ENCODE results near the gene KCNMA1. TPM values are rescaled to one million over a fixed set of nuclear protein-coding genes. Genes with fewer than 3 reads are reported as not detected.

The KCNMA1 gene
- total RNA-seq, 1 donor from 2014 or later = not detected

DNA sequence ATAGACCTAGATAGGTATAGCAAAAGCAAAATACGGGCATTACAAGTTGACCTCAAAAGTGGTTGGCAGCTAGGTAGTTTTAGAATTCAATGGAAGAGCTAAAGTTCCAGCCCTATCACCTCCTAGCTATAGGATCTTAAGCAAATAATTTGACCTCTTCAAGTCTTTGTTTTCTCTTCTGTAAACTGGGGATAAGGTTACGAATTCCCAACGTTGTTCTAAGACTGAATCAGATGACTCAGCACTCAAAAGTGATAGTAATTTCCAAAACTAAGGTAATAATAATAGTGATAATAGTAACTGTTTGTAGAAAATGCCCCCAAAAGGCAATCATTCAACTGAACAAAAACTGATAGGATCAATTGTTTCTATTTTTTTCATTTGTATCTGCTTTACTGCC lies 445.2 kb downstream of the KCNMA1 start:
- DNase-seq (ENCODE audit: low read depth in 2 of 2) = no peak

DNA sequence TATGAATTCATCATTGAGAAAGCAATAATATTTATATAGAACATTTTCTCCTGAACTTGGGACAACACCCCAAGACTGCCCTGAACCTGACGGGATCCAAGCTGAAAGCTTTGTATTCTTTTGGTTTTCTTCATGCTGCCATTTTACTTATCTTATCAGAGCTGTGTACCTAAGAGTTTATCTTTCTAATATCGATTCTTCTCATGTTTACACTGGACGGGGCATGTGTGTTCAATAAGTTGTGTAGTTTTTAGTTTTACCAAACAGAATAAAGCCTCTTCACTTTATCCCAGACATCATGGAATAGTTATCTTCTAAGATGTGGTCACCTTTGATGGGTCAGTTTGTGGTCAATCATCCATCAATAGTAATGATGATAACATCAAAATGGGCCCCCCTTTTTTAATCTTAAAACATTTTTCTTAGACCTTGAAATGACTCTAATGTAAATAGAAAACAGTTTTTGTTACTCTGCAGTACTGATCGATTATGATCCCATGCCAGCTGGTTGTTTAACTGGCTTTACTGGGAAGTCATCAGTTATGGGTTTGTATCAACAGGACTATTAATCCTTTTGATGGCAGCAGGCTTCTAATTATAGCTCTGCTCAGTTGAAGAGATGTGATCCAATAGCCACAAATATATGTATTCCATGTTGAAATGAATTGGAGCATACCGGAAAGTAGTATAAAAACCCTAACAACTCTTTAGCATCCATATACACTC lies 446.1 kb downstream of the KCNMA1 start:
- no peak for DNase-seq (ENCODE audit: low read depth in 2 of 2)

DNA sequence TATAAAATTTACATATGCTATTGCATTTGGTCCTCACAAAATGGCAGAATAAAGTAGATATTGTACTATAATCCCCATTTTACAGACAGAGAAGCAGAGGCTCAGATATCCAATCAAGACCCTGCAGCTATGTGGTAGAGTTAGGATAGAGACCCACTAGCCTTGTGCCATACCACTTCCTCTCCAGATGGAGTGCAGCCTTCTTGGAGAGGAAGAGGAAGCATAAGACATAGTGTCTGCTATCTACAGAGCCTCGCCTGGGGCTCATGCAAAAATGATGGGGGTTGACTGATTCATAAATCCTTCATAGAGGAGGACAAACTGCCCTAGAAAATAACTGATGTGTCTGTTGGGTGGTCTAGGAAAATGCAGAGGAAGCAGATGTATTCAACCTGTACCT lies 447.3 kb downstream of the KCNMA1 start:
- DNase-seq (ENCODE audit: low read depth in 2 of 2) = no peak

DNA sequence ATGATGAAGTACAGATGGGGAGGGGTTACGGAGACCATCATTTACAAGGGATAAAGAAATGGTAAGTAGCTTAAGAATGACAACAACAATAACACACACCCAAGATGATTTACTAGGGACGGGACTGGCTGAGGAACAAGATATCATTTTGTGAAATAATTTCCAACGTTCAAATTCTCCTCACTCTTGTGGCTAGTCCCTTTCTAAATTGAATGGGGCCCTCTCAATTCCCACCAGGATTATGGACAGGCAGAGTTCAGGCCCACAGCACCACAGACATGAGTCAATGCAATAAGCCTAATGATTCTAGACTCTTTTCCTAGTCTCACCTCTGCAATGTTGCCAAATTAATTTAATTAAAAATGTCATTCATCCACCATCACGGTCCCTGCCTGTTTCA lies 448.1 kb downstream of the KCNMA1 start:
- no peak for DNase-seq (ENCODE audit: low read depth in 2 of 2)

DNA sequence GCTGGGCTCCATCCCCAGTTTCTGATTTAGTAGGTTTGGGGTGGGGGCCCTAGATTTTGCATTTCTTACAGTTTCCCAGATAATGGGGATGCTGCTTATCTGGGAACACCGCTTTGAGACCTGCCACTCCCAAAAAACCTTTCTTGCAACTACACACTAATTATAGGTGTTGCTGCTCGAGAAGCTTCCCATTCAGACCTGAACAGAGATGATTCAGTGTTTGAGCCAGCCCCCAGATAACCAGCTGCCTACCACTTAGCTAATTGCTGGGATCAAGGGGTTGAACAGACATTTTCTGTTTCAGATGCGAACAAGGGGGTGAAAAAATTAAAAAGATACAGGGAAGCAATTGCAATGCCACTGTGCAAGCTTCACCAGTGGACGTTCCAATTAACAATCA lies 448.5 kb downstream of the KCNMA1 start:
- DNase-seq (ENCODE audit: low read depth in 2 of 2) = no peak

DNA sequence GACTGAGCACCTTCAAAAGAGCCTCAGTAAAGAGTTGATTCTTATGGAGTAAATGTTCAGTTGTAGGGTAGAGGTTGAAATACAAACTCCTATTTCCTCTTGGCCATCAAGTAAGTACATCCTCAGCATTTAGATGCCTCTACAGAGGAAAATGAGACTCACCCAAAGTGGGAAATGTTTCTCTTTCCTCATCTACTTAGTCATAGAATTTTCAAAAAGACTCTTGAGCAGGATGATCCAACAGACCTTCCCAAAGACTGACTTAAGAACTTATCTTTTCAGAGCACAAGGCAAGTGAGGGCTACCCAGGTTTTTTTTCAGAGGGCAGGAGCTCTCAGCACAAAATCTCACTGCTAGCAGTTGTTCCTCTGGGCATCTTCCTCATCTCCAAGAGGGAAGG lies 449.1 kb downstream of the KCNMA1 start:
- DNase-seq (ENCODE audit: low read depth in 2 of 2) = peak in 1 of 2 donors; percentile 47

DNA sequence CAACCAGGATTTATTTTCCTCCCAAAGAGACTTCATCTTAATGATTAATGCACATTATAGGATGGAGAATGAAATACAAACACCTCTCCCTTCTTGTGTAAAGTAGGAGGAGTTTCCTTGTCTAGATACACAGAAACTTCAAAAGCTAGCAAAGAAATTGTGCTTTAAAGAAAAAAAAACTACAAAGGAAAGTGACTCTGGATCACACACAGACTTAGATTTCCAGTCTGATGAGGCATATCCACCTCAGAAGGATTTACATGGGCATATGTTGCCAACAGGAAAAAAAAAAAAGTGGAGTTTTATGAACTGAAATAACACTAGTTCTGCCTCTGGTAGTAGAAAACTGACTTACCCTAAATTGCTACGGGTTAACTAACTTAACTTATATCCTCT lies 449.6 kb downstream of the KCNMA1 start:
- DNase-seq (ENCODE audit: low read depth in 2 of 2) = peak in 1 of 2 donors; percentile 54

DNA sequence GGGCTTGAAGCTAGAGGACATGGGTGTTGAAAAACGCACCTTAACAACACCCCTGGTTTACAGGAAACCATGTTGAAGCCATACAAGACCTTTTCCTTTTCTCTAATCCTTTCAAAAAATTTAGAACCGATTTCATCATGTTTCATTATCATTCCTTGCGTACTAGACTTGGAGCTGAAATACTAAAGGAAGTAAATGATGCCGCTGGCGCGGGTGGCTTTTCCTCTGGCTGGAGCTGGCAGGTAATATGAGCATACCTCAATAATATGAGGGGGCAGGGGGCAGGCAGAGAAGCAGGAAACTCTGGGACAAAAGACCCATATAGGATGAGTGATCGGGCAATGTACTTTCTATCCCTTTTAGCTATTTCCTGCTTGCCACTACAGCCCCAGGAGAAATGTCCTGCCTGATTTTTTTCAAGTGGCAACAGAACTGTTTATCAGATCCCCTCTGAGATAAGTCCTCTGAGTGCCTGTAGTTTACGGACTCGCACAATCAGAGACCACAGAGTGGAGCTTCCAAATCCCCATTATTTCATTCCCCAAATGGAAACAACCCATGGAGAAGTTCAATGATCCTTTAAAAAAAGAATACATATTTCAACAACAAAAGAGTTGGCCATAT lies 450.1 kb downstream of the KCNMA1 start:
- peak; percentile 7 to 55 for DNase-seq (ENCODE audit: low read depth in 2 of 2)

DNA sequence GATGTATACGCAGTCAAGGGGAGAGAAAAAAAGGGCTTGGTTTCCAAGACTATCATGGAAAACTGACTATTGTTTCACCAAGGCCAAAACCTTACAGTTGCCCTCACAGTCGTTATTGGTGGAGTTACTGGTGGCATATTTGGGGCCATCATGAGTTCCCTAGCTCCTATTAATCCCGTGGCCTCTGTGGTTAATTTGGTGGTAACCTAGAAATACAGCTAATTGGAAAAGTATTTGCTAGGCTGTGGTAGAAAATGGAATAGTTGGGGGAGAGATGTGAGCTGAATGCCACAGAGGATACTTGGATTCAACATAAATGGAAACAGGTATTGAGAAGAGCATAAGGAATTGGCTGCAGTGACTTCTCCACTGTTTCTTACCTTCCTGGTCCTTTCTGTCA lies 450.7 kb downstream of the KCNMA1 start:
- no peak for DNase-seq (ENCODE audit: low read depth in 2 of 2)

DNA sequence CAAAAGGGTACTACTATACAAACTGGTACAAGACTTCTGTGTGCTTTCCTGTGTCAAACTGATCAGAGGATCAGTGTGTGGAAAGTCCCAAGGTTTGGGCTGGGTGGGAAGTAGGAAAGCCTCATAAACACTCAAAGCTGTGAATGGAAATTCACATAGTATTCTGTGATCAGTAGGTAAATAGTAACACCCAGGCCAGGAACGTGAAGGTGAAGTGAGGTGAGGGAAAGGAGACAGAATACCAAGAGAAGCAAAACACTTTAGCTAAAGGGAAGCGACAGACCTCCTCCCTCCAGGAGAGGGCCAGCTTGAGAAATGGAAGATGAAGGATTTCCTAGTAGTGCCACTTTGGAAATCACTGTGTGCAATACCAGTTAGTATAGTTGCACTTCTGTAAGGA lies 451.9 kb downstream of the KCNMA1 start:
- no peak for DNase-seq (ENCODE audit: low read depth in 2 of 2)

DNA sequence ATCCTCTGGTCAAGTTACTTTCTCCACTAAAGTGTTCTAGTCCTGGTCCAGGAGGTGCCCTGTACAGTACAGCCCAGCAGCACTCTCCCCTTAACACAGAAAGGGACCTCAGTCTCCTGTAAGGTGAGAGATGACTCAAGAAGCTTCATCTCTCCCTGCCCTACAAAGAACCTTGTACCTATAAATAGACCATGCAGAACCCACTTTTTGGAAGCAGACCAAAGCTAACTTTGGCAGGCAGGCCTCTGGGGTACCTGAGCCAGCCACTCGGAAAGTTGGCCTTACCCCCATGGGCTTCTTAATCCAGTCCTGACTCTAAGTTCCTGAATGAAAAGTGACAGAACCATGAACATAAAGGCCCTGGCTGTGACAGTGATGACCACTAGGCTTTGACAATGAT lies 454.8 kb downstream of the KCNMA1 start:
- DNase-seq (ENCODE audit: low read depth in 2 of 2) = no peak

DNA sequence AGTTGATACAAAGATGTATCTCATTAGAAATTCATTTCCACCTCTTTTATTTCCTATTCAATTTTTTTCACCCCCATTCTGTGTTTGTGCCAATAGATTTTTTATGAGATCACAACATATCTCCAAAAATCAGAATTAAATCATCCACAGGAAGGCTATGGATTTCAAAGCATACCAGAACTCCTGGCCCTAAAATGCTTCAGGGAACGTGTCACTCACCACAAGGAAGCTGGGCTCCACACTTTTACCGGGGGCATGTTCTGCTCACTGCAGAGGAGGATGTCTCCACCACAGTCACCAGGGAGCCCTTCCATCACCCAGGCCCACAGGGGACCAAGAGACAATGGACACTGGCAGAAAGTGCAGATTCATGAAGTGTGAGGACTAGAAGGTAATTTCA lies 456.8 kb downstream of the KCNMA1 start:
- DNase-seq (ENCODE audit: low read depth in 2 of 2) = no peak

DNA sequence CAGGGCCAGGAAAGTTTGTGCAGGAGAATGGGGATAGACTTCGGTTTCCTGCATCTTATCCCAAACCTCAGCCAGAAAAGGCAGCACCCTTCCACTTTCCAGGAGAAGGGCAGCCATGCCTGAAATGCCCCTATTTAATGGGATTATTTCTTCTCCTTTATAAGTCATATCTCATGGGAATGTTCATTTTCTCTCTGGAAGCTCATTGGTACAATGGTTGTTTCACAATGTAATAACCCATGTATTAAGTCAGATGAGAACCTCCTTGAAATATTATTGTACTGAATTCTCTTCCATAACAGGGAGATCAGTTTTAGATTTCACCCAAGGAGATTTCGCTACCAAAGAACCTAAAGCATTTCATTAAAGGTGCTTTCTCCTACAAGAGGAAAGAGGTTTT lies 457.5 kb downstream of the KCNMA1 start:
- no peak for DNase-seq (ENCODE audit: low read depth in 2 of 2)

DNA sequence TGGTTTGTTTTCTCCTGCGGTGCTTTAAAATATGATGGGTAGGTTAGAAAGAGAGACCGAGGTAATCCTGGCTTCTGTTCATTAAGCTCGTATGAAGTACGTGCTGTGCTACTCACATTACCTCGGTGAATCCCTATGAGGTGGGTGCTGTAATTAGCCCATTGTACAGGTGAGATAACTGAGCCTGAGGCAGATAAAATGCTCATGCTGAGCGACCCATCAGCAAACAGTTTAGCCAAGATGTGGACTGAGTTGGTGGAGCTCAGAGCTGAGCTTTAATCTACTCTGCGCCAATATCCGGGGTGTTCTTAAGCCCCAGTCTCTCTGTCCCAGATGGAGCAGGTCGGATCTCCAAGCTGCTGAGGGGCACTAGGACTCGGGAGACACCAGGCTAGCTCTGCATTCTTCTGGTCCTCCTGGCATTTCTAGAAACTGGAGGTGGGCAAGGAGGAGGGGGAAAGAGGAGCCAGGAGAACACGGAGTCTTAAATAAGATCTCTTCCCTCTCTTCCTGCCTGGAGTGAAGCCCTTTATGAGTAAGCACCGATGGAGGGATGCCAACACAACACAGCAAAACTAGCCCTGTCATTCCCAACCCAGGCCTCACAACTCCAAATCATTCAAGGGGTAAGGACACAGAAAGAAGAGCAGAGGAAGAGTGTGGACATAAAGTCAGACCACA lies 458.5 kb downstream of the KCNMA1 start:
- peak in 1 of 2 donors; percentile 87 for DNase-seq (ENCODE audit: low read depth in 2 of 2)

DNA sequence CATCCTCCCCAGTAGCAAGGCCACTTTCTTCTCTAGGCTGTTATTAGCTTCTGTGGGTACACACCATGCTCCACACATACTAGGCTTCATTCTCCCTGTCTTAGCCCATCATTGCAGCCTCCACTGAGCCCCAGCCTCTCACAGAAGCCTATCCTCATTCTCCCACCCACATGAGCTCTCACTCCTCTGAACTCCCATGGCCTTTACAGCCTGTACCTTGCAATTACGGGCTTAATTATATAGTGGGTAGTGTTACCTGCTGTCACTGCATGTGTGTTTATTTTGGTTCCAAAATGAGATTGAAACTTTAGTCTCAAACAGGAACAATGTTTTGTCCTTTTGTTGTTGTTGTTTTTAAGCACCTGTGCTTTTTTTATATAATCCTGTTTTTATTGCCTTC lies 460.0 kb downstream of the KCNMA1 start:
- DNase-seq (ENCODE audit: low read depth in 2 of 2) = no peak

DNA sequence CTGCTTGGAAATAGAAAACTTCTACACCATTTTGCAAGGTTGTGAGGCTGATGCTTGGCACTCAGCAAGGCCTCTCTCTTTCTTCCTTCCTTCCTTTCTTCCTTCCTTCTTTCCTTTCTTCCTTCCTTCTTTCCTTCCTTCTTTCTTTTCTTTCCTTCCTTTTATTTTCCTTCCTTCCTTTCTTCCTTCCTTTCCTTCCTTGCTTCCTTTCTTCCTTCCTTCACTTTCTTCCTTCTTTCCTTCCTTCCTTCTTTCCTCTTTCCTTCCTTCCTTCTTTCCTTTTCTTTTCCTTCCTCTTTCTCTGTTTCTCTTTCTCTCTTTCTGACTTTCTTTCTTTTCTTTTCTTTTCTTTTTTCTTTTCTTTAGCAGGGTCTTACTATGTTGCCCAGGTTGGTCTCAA lies 460.4 kb downstream of the KCNMA1 start:
- no peak for DNase-seq (ENCODE audit: low read depth in 2 of 2)

DNA sequence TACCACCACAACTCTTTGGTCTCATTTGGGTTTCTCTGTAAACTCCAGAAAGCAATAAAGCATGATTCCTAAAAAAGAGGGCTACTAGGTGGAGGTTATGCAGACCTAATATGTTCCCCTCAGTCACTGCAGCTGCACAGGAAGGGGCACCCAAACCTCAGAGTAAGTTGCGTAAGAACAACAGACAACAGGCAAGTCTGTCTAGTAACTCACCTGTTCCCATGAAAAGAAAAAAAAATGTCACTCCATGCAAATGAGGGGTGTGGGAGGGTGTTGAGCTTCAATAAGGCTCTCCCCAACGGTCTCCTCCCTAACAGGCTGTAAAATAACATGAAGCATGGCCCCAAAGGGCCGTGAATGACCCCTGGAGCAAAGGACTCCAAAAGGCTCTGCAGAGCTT lies 461.4 kb downstream of the KCNMA1 start:
- no peak for DNase-seq (ENCODE audit: low read depth in 2 of 2)

DNA sequence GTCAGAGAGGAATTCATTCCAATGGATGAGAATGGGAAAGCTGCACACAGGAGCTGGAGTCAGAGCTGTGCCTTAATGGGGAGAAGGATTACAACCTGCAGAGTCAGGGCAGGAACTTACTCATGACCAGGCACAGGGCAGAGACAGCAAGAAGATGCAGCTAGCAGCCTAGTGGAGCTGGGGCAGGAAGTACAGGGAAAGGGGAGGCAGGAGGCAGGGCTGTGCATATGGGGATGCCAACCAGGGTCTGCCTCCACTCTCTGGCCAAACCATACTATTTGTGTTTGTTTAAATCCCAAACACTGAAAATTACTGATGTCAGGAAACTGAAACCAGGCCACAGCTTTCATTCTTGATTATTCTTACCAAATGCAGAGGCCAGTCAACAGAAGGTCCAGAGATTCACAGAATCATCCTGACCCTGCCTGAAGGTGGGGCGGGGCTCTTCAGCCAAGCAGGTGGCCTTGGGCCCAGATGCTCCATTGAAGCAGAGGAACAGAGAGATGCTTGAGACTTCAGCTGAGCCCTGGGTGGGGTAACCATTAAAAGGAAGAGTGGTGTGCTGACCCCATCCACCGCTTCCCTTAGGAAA lies 461.9 kb downstream of the KCNMA1 start:
- DNase-seq (ENCODE audit: low read depth in 2 of 2) = peak in 1 of 2 donors; percentile 33

DNA sequence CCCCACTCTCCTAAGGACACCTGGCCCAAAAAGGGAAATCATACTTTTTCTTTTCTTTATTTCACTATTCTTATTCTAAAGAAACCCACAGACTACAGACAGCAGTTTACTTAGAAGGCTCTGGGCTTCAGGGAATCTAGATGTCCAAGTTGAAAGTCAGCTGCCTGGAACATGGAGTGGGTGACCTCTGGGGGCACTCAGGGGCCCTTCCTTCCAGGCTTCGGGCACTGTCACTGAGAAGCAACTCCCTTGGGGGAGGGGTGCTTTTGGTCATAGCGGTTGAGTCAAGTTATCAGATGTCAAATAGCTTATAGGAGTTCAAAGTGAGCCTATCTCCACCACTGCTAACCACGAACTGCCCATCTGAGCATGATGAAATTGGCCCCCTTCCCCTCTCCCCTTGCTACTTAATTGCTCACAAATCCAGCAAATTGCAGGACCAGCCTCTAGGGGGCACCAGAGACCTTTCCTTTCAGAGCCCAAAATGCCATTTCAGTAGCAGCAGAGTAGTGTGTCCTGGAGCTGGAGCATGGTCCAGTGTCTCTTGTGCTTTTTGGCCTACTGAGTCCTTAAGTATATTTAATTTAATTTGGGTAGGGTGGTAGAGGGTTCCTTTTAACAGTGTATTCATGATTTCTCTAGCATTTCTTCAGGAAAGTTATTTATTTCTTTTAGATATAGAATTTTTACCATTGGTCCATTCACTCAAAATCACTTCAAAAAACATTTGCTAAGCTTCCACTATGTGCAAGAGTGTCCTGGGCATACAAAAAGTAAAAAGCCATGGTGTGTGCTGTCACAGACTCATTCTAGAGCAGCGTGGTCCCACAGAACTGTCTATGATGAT lies 463.8 kb downstream of the KCNMA1 start:
- DNase-seq (ENCODE audit: low read depth in 2 of 2) = peak; percentile 83 to 85

DNA sequence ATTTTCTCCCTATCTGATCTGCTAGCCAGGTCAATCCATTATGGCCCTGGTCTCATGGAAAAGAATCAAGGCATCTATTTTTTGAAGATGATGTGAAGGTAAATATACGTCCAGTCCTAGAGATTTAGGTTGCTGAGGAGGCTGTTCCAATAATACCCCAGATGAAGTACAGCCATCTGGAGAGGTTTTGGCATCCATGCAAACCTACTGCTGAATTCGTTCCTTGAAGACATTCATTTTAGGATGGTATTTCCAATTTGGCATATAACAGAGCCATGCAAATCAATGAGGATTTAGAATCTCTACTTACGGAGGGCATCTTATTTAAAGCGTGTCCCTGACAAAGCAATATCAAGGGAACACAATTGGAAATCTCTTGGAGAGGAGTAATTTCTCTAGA lies 465.5 kb downstream of the KCNMA1 start:
- DNase-seq (ENCODE audit: low read depth in 2 of 2) = no peak

DNA sequence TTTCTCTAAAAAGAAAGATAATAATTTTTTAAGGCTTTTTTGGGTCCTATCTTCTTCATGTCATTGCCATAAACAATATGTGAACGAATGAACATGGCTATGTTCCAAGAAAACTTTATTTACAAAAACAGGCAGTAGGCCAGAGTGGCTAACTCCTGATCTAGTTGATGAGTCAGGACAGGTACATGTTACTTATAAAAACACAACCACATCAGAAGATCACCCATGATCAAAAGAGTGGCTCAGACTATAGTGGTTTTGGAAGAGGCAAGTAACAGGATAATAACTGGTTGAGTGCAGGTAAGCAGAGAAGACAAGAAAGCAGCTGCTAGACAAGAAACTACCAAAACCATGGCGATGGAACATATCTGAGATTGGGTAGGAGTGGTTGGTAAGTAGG lies 468.7 kb downstream of the KCNMA1 start:
- DNase-seq (ENCODE audit: low read depth in 2 of 2) = peak in 1 of 2 donors; percentile 31

DNA sequence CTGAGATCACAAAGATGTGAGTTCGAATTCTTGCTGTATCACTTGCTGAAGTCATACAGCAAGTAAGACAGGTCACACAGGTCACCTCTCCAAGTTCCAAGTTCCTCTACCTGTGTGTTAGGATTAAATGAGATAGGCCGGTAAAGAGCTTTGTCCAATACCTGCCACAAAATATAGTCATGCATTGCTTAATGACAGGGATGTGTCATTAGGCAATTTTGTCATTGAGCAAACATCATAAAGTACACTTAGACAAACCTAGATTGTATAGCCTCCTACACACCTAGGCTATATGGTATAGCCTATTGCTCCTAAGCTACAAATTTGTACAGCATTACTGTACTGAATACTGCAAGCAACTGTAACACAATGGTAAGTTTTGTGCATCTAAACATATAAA lies 469.4 kb downstream of the KCNMA1 start:
- DNase-seq (ENCODE audit: low read depth in 2 of 2) = no peak

All from lung microvascular endothelial cell (primary cell).